DOHH2 (cell line): ENCODE results near the gene POLN.

ENCODE experiments used
- EZH2phosphoT487 ChIP-seq: fragments of 200-600 bp; sonication (generic); IDR thresholded peaks from 2 replicates; pipeline ENCODE4 v1.6.1; 2017; ENCODE audit warnings: borderline replicate concordance, mild to moderate bottlenecking, antibody characterized with exemption, low read length, moderate library complexity, mixed read lengths
- TF ChIP-seq, protein P1 (sequence below): fragments of 200-600 bp; sonication (generic); IDR thresholded peaks from one replicate; pipeline ENCODE4 v1.5.1; 2014; ENCODE audit warnings: antibody characterized with exemption, mild to moderate bottlenecking, low read depth, low read length; ENCODE audit not compliant: poor library complexity, severe bottlenecking

DNA sequence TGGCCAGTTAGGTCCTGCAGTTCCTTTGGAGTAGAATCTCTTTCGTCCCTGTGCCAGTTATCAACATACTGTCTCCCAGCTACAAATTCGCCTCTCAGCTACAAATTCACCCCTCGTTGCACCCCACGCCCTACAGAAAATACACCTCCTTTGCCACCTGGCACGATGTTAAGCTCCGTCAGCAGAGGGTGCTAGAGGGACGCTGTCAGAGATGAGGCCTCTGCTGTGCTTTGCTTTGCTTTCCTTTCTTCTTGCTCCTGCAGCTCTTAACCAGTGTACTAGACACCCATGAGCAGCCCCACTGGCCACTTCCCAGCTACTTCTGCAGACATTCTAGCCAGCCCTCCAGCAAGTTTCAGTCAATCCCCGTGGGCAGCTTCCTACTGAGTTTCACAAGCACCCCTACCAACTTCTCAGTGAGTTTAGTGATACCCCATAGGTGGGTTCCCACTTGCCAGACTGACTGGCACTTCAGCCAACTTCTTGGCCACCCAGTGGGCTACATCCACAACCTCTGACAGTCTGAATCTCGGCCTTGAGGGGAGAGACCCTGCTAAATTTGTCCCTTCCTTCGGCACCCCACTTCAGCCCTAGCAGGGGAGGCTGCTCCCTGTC lies 21.8 kb downstream of the POLN start:
- TF ChIP-seq, protein P1, sequence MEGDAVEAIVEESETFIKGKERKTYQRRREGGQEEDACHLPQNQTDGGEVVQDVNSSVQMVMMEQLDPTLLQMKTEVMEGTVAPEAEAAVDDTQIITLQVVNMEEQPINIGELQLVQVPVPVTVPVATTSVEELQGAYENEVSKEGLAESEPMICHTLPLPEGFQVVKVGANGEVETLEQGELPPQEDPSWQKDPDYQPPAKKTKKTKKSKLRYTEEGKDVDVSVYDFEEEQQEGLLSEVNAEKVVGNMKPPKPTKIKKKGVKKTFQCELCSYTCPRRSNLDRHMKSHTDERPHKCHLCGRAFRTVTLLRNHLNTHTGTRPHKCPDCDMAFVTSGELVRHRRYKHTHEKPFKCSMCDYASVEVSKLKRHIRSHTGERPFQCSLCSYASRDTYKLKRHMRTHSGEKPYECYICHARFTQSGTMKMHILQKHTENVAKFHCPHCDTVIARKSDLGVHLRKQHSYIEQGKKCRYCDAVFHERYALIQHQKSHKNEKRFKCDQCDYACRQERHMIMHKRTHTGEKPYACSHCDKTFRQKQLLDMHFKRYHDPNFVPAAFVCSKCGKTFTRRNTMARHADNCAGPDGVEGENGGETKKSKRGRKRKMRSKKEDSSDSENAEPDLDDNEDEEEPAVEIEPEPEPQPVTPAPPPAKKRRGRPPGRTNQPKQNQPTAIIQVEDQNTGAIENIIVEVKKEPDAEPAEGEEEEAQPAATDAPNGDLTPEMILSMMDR = peak; percentile 93
- TF ChIP-seq EZH2phosphoT487 = no peak
